ACC112 (cell line): ENCODE measurements around the gene PPM1G.

ENCODE experiments used
- H2AFZ ChIP-seq: fragments of 200-600 bp; sonication (generic); one replicate; pipeline ENCODE4 v1.6.0; 2017; ENCODE audit warnings: antibody characterized with exemption, low read length; ENCODE audit not compliant: unreplicated experiment
- H3K27ac ChIP-seq: fragments of 200-600 bp; sonication (generic); 2 replicates; pipeline ENCODE4 v1.5.1; 2014; ENCODE audit warnings: low read depth, mild to moderate bottlenecking, antibody characterized with exemption, low read length, moderate library complexity
- H3K27me3 ChIP-seq: fragments of 200-600 bp; sonication (generic); 2 replicates; pipeline ENCODE4 v1.6.1; 2014; ENCODE audit warnings: mild to moderate bottlenecking, antibody characterized with exemption, low read length, moderate library complexity, mixed read lengths; ENCODE audit not compliant: insufficient read depth
- H3K36me3 ChIP-seq: fragments of 200-600 bp; sonication (generic); 2 replicates; pipeline ENCODE4 v1.6.1; 2016; ENCODE audit warnings: mild to moderate bottlenecking, antibody characterized with exemption, low read length, moderate library complexity, mixed read lengths; ENCODE audit not compliant: insufficient read depth
- H3K4me1 ChIP-seq: fragments of 200-600 bp; sonication (generic); one replicate; pipeline ENCODE4 v1.6.1; 2016; ENCODE audit warnings: low read length, mixed read lengths; ENCODE audit not compliant: insufficient read depth, unreplicated experiment, control insufficient read depth
- H3K4me3 ChIP-seq: fragments of 200-600 bp; sonication (generic); 2 replicates; pipeline ENCODE4 v1.5.1; 2014; ENCODE audit warnings: mild to moderate bottlenecking, low read depth, low read length
- H3K79me2 ChIP-seq: fragments of 200-600 bp; sonication (generic); one replicate; pipeline ENCODE4 v1.6.0; 2016; ENCODE audit warnings: low read length; ENCODE audit not compliant: control insufficient read depth, unreplicated experiment, insufficient read depth

Gene PPM1G

DNA sequence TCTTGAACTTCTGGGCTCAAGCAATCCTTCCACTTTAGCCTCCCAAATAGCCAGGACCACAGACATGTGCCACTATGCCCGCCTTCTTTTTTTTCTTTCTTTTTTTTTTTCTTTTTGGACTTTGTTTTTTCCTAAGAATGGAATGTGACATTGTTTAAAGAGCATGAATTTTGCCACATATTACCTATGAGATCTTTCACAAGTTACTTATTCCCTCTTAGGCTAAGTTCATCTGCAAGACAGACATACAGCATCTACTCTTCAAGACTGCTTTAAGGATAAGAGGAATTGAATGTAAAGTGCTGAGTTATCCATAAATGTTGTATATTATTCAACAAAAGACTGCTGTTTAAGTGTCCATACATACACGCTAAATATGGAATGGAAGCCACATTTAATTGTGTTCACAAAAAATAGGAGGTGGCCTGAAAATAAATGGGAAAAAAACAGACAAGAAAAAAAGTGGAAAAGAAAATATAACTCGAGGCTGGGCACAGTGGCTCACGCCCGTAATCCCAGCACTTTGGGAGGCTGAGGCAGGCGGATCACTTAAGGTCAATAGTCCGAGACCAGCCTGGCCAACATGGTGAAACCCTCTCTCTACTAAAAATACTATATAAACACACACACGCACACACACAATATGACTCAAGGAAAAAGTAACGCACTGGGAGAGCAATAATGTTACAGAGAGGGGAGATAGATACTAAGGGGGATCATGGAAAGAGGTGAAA, 3.2 kb upstream of the PPM1G start:
- H3K27ac ChIP-seq, result no peak overlapping the region
- peaks cover under 1% of the 10 kb centered on the region for H3K4me1 ChIP-seq
- peaks cover 17% of the 10 kb centered on the region for H3K79me2 ChIP-seq
- H3K4me3 ChIP-seq, result no peak overlapping the region
- no peaks in the 10 kb centered on the region for H3K36me3 ChIP-seq
- no peak overlapping the region for H2AFZ ChIP-seq
- no peaks in the 10 kb centered on the region for H3K27me3 ChIP-seq

DNA sequence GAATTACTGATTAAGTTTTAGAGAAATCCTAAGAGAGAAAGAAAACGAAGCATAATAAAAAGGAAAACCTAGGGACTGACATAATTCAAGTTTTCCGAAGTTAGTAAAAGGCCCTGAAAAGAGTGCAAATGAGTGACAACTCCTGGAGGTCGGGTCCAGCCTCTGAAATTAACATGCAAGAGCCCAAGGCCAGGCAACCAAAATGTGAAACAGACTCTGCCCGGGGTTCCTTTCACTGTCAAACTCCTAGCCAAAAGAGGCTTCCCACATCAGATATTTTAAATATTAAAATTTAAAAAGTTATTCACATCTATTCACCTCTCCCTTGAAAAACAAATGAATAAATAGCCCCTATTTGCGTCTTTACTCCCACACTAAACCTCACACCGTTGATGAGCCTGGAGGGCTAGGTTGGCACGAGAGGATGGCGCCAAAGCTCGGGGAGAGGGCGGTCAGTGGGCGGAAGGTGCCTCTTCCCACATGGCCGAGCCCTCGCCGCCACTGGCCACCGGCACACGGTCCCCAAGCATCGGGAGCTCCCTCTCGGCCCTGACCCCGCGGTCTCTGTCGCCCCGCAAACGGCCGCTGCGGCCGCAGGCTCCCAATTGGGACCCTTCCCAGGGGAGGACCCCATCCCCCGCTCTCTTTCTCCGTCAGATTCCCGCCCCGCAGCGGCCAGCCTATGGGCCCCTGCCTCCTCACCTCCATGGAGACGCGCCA, 630 bp downstream of the PPM1G start:
- Histone ChIP-seq H3K4me1 (peaks cover 6% of the 10 kb centered on the region), H2AFZ (peak overlapping the region; percentile 49), H3K4me3 (peak overlapping the region; percentile 97), H3K27me3 (no peaks in the 10 kb centered on the region), H3K79me2 (peaks cover 53% of the 10 kb centered on the region), H3K27ac (peak overlapping the region; percentile 76), H3K36me3 (no peaks in the 10 kb centered on the region)

DNA sequence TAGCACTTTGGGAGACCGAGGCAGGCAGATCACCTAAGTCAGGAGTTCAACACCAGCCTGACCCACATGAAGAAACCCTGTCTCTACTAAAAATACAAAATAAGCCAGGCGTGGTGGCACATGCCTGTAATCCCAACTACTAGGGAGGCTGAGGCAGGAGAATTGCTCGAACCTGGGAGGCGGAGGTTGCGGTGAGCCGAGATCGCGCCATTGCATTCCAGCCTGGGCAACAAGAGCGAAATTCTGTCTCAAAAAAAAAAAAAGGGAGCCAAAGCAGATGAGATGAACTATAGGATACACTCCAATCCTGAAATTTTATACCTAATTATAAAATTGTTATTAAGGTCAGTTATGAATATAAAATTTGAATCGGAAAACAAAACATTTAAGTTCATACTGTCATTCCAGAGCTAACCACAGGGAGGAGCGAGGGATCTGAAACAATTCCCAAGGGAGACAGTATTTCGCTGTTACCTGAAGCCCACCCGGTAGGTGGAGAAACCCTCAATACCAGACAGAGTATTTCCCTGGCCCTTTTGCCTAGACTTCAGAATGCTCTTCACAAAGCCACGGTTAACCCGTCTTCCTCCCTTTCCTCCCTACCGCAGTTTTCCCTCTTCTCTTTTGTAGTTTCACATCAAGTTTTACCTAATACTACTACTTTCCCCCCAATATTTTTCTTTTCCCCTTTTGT, 1.4 kb downstream of the PPM1G start:
- peaks cover 61% of the 10 kb centered on the region for H3K79me2 ChIP-seq
- no peaks in the 10 kb centered on the region for H3K36me3 ChIP-seq
- no peak overlapping the region for H2AFZ ChIP-seq
- H3K4me3 ChIP-seq, result peak overlapping the region; percentile 97
- peak overlapping the region; percentile 76 for H3K27ac ChIP-seq
- H3K27me3 ChIP-seq, result no peaks in the 10 kb centered on the region
- peaks cover 6% of the 10 kb centered on the region for H3K4me1 ChIP-seq

DNA sequence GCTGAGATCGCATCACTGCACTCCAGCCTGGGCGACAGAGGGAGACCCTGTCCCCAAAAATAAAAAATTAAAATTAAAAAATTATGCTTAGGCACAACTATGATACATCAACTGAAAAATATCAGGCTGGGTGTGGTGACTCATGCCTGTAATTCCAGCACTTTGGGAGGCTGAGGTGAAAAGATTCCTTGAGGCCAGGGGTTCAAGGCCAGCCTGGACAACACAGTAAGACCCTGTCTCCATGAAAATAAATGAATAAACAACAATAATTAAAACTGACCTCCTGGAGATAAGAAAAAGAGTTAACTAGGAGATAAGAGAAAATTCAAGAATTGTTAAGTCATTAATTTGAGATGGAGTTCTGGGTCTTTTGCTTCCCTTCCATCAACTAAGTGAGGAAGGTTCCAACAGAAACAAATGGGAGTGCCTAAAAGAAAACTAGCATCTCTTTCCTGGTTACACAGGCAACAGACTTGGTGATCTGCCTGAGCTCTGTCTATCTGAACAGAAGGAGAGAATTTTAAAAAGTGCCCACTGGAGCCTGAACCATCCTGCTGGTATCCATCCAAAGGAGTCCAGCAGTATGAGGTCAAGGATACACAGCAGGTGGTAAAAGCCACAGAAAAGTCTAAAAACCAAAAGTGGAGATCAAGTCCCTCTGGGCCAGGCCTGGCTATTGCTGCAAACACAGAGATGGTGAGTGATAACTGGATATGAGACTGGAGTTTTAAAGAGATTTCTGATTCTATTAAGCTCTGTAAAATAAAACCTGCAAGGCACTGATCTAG, 8.8 kb downstream of the PPM1G start:
- Histone ChIP-seq H3K4me1 (peaks cover 7% of the 10 kb centered on the region), H3K4me3 (no peak overlapping the region), H3K79me2 (peaks cover 97% of the 10 kb centered on the region), H2AFZ (no peak overlapping the region), H3K27me3 (no peaks in the 10 kb centered on the region), H3K27ac (no peak overlapping the region), H3K36me3 (no peaks in the 10 kb centered on the region)

DNA sequence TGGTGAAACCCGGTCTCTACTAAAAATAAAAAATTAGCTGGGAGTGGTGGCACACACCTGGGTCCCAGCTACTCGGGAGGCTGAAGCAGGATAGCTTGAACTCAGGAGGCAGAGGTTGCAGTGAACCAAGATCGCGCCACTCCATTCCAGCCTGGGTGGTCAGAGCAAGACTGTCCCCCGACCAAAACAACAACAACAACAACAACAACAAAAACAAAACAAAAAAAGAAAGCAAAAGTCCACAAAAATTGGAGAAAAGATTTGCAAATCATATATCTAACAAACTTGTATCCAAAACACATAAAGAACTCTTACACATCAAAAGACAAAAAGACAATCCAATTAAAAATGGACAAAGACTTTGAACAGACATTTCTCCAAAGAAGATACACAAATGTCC, 10.4 kb downstream of the PPM1G start:
- H3K36me3 ChIP-seq, result no peaks in the 10 kb centered on the region

DNA sequence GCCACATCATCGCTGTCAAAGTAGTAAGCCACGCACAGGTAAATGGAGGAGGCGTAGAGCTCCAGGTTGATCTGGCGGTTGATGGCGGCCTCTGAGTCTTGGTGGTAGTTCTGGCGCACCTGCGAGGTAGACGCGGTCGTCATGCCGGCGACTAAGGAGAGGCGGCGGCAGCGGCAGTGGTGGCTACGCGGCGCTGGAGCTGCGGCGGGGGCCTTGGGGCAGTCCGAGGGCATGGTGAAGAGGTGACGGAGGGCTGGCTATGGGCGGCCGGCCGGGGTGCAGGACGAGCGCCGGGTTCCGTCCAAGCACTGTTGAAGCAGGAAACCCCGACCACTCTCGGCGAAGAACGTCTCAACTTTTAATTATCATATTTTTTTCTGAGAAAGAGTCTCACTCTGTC, 16.2 kb downstream of the PPM1G start:
- H3K36me3 ChIP-seq, result peaks cover 5% of the 10 kb centered on the region; the same call in 1 of the 2 replicates
- no peaks in the 10 kb centered on the region for H3K4me1 ChIP-seq
- no peak overlapping the region for H2AFZ ChIP-seq
- H3K27ac ChIP-seq, result no peak overlapping the region
- no peak overlapping the region for H3K4me3 ChIP-seq
- H3K27me3 ChIP-seq, result no peaks in the 10 kb centered on the region
- peaks cover 83% of the 10 kb centered on the region for H3K79me2 ChIP-seq

More for the DNA sequence above, 10.4 kb downstream of the PPM1G start:
- no peak overlapping the region for H3K4me3 ChIP-seq
- H3K79me2 ChIP-seq, result peaks cover 92% of the 10 kb centered on the region
- H3K27me3 ChIP-seq, result no peaks in the 10 kb centered on the region
- H2AFZ ChIP-seq, result no peak overlapping the region
- no peak overlapping the region for H3K27ac ChIP-seq
- H3K4me1 ChIP-seq, result peaks cover 7% of the 10 kb centered on the region

DNA sequence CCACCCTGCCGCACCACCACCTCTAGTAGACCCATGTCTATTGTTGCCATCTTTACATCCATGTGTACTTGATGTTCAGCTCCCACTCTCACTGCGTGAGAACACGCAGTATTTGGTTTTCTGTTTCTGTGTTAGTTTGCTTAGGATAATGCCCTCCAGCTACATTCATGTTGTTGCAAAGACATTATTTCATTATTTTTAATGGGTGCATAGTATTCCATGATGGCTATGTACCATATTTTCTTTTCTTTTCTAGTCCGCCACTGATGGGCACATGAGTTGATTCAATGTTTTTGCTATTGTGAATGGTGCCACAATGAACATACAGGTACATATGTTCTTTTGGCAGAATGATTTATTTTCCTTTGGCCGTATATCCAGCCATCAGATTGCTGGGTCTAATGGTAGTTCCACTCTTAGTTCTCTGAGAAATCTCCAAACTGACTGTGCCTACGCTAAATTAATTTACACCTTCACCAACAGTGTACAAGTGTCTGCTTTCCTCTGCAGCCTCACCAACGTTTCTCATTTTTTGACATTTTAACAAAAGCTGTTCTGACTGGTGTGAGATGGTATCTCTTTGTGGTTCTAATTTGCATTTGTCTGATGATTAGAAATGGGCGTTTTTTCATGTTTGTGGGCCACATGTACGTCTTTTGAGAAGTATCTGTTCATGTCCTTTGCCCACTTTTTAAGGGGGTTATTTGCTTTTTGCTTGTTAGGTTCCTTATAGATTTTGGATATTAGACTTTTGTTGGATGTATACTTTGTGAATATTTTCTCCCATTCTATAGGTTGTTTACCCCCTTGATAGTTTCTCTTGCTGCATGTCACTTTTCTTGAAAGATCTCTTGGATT, 18.3 kb downstream of the PPM1G start:
- Histone ChIP-seq H3K4me3 (no peak overlapping the region), H3K4me1 (no peaks in the 10 kb centered on the region), H3K27me3 (no peaks in the 10 kb centered on the region), H3K36me3 (peaks cover 7% of the 10 kb centered on the region), H3K27ac (no peak overlapping the region), H3K79me2 (peaks cover 64% of the 10 kb centered on the region), H2AFZ (no peak overlapping the region)

DNA sequence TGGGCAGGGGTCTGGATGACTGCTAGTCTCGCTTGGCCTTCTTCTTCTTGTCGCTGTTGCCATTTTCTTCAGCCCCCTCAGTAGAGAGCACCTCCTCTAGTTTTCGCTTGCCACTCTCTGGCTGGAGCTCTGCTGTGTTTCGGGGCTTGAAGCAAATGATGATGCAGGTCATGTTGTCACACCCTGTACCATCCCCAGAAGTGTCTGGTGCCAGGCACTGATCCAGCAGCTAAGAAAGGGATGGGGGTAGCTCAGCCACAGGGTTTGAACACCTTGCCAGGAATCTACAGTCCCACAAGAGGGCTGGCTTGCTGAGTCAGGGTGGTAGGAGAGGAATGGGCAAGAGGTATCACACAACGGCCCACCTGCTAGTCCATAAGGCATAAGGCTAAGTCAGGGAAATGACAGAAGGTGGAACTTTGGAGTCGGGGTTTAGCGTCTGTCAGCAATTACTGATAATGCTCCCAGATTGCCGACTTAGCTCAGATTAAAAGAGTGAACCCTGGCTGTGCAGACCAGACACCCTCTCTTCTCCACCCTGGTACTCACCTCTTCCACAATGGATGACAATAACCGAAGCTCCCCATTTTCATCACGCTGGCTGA, 27.7 kb downstream of the PPM1G start:
- Histone ChIP-seq H2AFZ (peak overlapping the region; percentile 15), H3K36me3 (peaks cover 25% of the 10 kb centered on the region), H3K4me3 (no peak overlapping the region; the same call in 1 of the 2 replicates), H3K27ac (peak overlapping the region; percentile 82; the same call in 1 of the 2 replicates), H3K27me3 (no peaks in the 10 kb centered on the region), H3K4me1 (peaks cover 21% of the 10 kb centered on the region), H3K79me2 (peaks cover 16% of the 10 kb centered on the region)

DNA sequence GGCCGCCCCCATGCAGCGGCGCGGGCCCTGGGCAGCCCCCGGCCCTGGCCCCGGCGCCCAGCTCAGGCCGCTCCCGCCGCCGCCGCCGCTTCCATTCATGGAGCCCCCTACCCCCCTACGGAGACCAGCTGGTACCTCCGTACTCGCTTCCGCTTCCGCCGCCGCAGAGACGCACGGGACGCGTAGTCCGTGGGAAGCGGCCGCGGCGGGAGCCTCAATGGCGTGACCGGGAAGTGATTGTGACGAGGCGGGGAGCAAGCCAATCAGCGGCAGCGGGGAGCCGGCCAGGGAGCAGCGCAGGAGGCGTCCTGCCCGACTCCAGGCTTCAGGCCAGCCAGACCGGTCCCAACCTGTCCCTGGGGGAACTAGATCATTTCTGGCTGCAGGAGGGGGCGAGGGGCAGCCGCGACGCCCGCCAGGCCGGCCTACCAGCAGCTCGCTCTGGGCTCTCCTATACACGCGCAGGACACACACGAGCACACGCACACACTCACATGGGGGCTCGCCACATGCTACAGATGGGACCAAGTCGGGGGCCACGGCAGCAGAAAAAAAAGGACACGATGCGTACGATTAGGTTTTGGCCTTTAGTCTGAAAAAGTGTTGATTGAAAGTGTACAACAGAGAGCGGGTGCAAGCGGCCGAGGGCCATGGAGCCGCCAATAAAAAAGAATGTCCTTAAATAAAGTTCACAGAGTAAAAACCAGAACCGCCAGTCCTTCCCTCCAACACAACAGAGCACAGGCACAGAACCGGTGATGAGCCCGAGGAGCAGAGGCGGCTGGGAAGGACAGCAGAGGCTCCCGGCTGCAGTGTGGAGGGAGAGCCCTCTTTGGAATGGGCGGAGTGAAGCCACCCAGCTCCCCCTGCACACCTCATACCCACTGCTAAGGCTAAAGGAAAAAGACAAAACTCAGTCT, 28.5 kb downstream of the PPM1G start, which contains the start of gene ZNF513:
Gene ZNF513, minus strand, starts transcription at position 109 of the 920 bp plus-strand sequence. CDS start 208 bp downstream, outside the sequence.
- Histone ChIP-seq H3K36me3 (peaks cover 22% of the 10 kb centered on the region), H2AFZ (peak within 1 kb of the TSS; percentile 15), H3K27ac (peak within 1 kb of the TSS; percentile 82), H3K27me3 (no peaks in the 10 kb centered on the region), H3K4me1 (peaks cover 21% of the 10 kb centered on the region), H3K79me2 (peaks cover 16% of the 10 kb centered on the region), H3K4me3 (peak within 1 kb of the TSS; percentile 80)
